GM12878 (cell line): ENCODE data around the gene SDS. TPM values are rescaled to one million over a fixed set of nuclear protein-coding genes. Genes with fewer than 3 reads are reported as not detected.

Experiments
- ATAC-seq: fragments of 200-7000 bp; cut with Tn5 transposase; 3 replicates; pipeline ENCODE4 v1.9.1; 2020; ENCODE audit warnings: mild to moderate bottlenecking, moderate library complexity
- BruUV-seq: library from RNA; stranded (reverse); fragments of 400-500 nt; replicated peaks from 2 replicates; lab custom pipeline; 2021; lab: Mats Ljungman, UMichigan
- CTCF ChIA-PET: fragments of 300-600 bp; sonication (Branson Sonifier 250); formaldehyde crosslinking; extraction: SDS; loops from one replicate; lab custom pipeline; 2021; ENCODE audit warnings: inconsistent platforms; lab: Yijun Ruan, JAX
- POLR2A ChIA-PET: fragments of 350-600 bp; formaldehyde crosslinking; extraction: SDS; loops from one replicate; lab custom pipeline; 2021; ENCODE audit warnings: inconsistent platforms; lab: Charles Lee
- RAD21 ChIA-PET: fragments of 300-600 bp; sonication (Branson Sonifier 250); formaldehyde crosslinking; loops from one replicate; lab custom pipeline; 2023; ENCODE audit warnings: antibody characterized with exemption; ENCODE audit not compliant: unreplicated experiment; lab: Charles Lee
- SMC1A ChIA-PET: fragments of 300-600 bp; sonication (Branson Sonifier 250); formaldehyde crosslinking; loops from one replicate; lab custom pipeline; 2023; ENCODE audit not compliant: unreplicated experiment, uncharacterized antibody; lab: Charles Lee
- DNase-seq: peaks from one replicate; pipeline ENCODE4 v3.0.0-alpha.2; 2011; ENCODE audit warnings: low read depth, low spot score
- FAIRE-seq: peaks from 3 replicates; lab custom pipeline; 2011; peaks lifted over from hg19 to GRCh38; lab: Jason Lieb, UNC
- H2AFZ ChIP-seq: 2 replicates; pipeline ENCODE4 v1.6.0; 2011; ENCODE audit warnings: low read depth, low read length, control low read depth; ENCODE audit not compliant: control insufficient read depth
- H3K27ac ChIP-seq: 2 replicates; pipeline ENCODE4 v1.5.1; 2011; ENCODE audit warnings: control low read depth; ENCODE audit not compliant: control insufficient read depth, insufficient read depth
- H3K27me3 ChIP-seq, 2 experiments: replicated peaks in 1 of 2; 2 replicates each; pipeline versions ENCODE4 v1.6.0 to v1.6.1; 2011; ENCODE audit warnings: low read length in 1 of 2; ENCODE audit not compliant: control insufficient read depth in 2 of 2, insufficient read depth in 2 of 2
- H3K36me3 ChIP-seq, 2 experiments: 2 replicates each; pipeline ENCODE4 v1.5.1; 2011; ENCODE audit warnings: low read length in 1 of 2; ENCODE audit not compliant: control insufficient read depth in 2 of 2, insufficient read depth in 2 of 2
- H3K4me1 ChIP-seq: 2 replicates; pipeline ENCODE4 v1.6.1; 2011; ENCODE audit warnings: mild to moderate bottlenecking, low read length, moderate library complexity, mixed read lengths; ENCODE audit not compliant: control insufficient read depth, insufficient read depth
- H3K4me2 ChIP-seq: 2 replicates; pipeline ENCODE4 v1.6.0; 2011; ENCODE audit warnings: control low read depth; ENCODE audit not compliant: control insufficient read depth, insufficient read depth
- H3K4me3 ChIP-seq: fragments of 200-600 bp; sonication (generic); 2 replicates; pipeline ENCODE4 v1.5.1; 2016
- H3K79me2 ChIP-seq: 2 replicates; pipeline ENCODE4 v1.6.0; 2011; ENCODE audit warnings: low read length; ENCODE audit not compliant: control insufficient read depth, insufficient read depth
- H3K9ac ChIP-seq: 2 replicates; pipeline ENCODE4 v1.8.0; 2011; ENCODE audit warnings: low read length, control low read depth, mixed read lengths; ENCODE audit not compliant: control insufficient read depth, insufficient read depth
- H3K9me3 ChIP-seq: replicated peaks from 3 replicates; pipeline ENCODE4 v1.5.1; 2011; ENCODE audit warnings: mild to moderate bottlenecking, low read length; ENCODE audit not compliant: control insufficient read depth, insufficient read depth
- H4K20me1 ChIP-seq: 2 replicates; pipeline ENCODE4 v1.6.0; 2011; ENCODE audit not compliant: control insufficient read depth, insufficient read depth
- MTA2 ChIP-seq: fragments of 450-650 bp; IDR thresholded peaks from 2 replicates; pipeline ENCODE4 v1.6.1; 2016; ENCODE audit warnings: low read depth, mild to moderate bottlenecking, moderate library complexity
- NFYA ChIP-seq: IDR thresholded peaks from 2 replicates; pipeline ENCODE4 v1.6.1; 2011; ENCODE audit warnings: low read depth, mild to moderate bottlenecking, low read length, improper control_type of control experiment, borderline replicate concordance
- NFYB ChIP-seq: IDR thresholded peaks from 2 replicates; pipeline ENCODE4 v1.6.1; 2011; ENCODE audit warnings: low read depth, mild to moderate bottlenecking, low read length, improper control_type of control experiment, moderate library complexity; ENCODE audit not compliant: insufficient read depth
- PAX5 ChIP-seq: IDR thresholded peaks from 2 replicates; pipeline ENCODE4 v1.6.1; 2011; ENCODE audit warnings: low read depth, low read length, borderline replicate concordance
- PML ChIP-seq: IDR thresholded peaks from 2 replicates; pipeline ENCODE4 v1.6.1; 2012; ENCODE audit warnings: low read length, inconsistent platforms
- RAD51 ChIP-seq: fragments of 450-650 bp; IDR thresholded peaks from 2 replicates; pipeline ENCODE4 v1.6.1; 2016; ENCODE audit warnings: moderate library complexity, mild to moderate bottlenecking, inconsistent platforms
- WGBS: methylation state at CpG from one replicate; pipeline ENCODE4 v1.1.6; 2016; ENCODE audit warnings: low lambda C conversion rate; ENCODE audit not compliant: insufficient replicate concordance, insufficient coverage; ENCODE audit errors: missing lambda C conversion rate; 5-methylcytosine and 5-hydroxymethylcytosine counted together
- in situ Hi-C: fragments of 300-500 bp; cut with MboI; formaldehyde crosslinking; loops from 9 replicates; pipeline ENCODE4 v1.14.3; 2018; ENCODE audit warnings: mixed read lengths
- intact Hi-C: fragments of 100-400 bp; cut with micrococcal nuclease; formaldehyde crosslinking; loops from one replicate; pipeline ENCODE4 v1.14.2; 2022; ENCODE audit not compliant: unreplicated experiment
- polyA plus RNA-seq, 11 experiments: library from polyadenylated mRNA; depleted of rRNA in 4 of 11; unstranded in 6 of 11; stranded (reverse) in 5 of 11; fragments of >200 nt; fragmentation: Nextera tagmentation in 4 of 11; fragmentation: Illumina TruSeq in 1 of 11; extraction: Ambion mirVana in 4 of 11; extraction: Trizol in 1 of 11; gene quantifications; 1 replicate in 1 of 11; 2 replicates in 10 of 11; pipeline versions ENCODE4 v1.2.1 to v1.2.3, GENCODE V29; 2011 to 2016; ENCODE audit warnings: inconsistent platforms in 2 of 11, missing spikeins in 2 of 11, low read depth in 1 of 11
- total RNA-seq, 4 experiments: library from RNA; depleted of rRNA in 3 of 4; stranded (reverse); fragments of >200 nt in 3 of 4; fragmentation: Illumina TruSeq in 1 of 4; extraction: Trizol in 1 of 4; gene quantifications; 2 replicates each; pipeline versions ENCODE4 v1.2.1 to v1.2.3, GENCODE V29; 2013 to 2021
- TF ChIP-seq, protein P1 (sequence below): fragments of 450-650 bp; conservative IDR thresholded peaks from 2 replicates; pipeline ENCODE4 v1.6.1; 2017; ENCODE audit warnings: mild to moderate bottlenecking, moderate library complexity
- TF ChIP-seq, protein P2 (sequence below): fragments of 150-350 bp; IDR thresholded peaks from 2 replicates; pipeline ENCODE4 v1.6.1; 2014; ENCODE audit warnings: mild to moderate bottlenecking, low read depth, low read length
- TF ChIP-seq, protein P3 (sequence below): IDR thresholded peaks from 2 replicates; pipeline ENCODE4 v1.6.1; 2011; ENCODE audit warnings: low read depth, low read length, improper control_type of control experiment, borderline replicate concordance
- TF ChIP-seq, protein P4 (sequence below): IDR thresholded peaks from 2 replicates; pipeline ENCODE4 v1.6.1; 2012; ENCODE audit warnings: low read depth, low read length, improper control_type of control experiment

The SDS gene
- total and polyA plus RNA-seq, 10 of the 15 experiments (the other 5 are each of a cell fraction or from before 2014, with no cell fraction given), result 0.18 TPM; not detected in 9

DNA sequence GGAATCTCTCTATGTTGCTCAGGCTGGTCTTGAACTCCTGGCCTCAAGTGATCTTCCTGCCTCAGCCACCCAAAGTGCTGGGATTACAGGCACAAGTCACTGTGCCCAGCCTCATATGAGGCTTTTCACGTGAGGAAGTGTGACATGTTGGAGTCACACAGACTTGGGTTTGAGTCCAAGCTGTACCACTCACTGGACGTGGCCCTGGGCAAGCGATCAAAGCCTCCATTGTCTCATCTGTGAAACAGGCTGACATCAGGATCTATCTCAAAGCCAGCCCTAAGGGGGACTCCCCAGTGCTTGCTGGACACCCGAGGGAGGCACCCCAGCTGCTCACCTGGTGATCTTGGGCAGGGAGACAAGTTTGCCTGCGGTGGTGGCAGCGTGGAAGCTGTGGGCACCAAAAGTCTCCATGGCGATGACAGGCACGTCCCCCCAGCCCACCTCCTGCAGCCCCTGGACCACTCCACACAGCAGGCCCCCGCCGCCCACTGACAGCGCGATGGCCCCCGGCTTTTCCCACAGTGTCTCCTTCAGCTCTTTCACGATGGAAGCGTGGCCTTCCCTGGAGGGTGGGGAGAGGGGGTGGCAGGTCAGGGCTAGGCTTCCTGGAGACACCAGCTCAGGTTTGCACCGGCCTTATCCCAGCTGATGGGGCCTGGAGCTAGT, 6.7 kb downstream of the SDS start:
- H3K27me3 ChIP-seq, result no peaks in the 10 kb centered on the region
- no peak overlapping the region for H3K9ac ChIP-seq
- intact Hi-C loops (no loop called here), in situ Hi-C loops (no loop called here)
- ChIA-PET RAD21 (interaction anchor here (0.8 kb wide), 1 partner anchor 38 kb away, joined by 3 read pairs; the partner anchor contains the start of gene PLBD2), POLR2A (no interaction called here), SMC1A (no interaction called here), CTCF (no interaction called here)
- no peak overlapping the region for H3K4me2 ChIP-seq
- H3K9me3 ChIP-seq, result no peaks in the 10 kb centered on the region
- no peak overlapping the region for H2AFZ ChIP-seq
- no peaks in the 10 kb centered on the region for H3K36me3 ChIP-seq
- TF ChIP-seq, protein P1, sequence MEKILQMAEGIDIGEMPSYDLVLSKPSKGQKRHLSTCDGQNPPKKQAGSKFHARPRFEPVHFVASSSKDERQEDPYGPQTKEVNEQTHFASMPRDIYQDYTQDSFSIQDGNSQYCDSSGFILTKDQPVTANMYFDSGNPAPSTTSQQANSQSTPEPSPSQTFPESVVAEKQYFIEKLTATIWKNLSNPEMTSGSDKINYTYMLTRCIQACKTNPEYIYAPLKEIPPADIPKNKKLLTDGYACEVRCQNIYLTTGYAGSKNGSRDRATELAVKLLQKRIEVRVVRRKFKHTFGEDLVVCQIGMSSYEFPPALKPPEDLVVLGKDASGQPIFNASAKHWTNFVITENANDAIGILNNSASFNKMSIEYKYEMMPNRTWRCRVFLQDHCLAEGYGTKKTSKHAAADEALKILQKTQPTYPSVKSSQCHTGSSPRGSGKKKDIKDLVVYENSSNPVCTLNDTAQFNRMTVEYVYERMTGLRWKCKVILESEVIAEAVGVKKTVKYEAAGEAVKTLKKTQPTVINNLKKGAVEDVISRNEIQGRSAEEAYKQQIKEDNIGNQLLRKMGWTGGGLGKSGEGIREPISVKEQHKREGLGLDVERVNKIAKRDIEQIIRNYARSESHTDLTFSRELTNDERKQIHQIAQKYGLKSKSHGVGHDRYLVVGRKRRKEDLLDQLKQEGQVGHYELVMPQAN, result no peak
- TF ChIP-seq, protein P2, sequence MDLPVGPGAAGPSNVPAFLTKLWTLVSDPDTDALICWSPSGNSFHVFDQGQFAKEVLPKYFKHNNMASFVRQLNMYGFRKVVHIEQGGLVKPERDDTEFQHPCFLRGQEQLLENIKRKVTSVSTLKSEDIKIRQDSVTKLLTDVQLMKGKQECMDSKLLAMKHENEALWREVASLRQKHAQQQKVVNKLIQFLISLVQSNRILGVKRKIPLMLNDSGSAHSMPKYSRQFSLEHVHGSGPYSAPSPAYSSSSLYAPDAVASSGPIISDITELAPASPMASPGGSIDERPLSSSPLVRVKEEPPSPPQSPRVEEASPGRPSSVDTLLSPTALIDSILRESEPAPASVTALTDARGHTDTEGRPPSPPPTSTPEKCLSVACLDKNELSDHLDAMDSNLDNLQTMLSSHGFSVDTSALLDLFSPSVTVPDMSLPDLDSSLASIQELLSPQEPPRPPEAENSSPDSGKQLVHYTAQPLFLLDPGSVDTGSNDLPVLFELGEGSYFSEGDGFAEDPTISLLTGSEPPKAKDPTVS, result no peak
- TF ChIP-seq, protein P3, sequence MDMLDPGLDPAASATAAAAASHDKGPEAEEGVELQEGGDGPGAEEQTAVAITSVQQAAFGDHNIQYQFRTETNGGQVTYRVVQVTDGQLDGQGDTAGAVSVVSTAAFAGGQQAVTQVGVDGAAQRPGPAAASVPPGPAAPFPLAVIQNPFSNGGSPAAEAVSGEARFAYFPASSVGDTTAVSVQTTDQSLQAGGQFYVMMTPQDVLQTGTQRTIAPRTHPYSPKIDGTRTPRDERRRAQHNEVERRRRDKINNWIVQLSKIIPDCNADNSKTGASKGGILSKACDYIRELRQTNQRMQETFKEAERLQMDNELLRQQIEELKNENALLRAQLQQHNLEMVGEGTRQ, result no peak
- no peak for TF ChIP-seq NFYB
- no peak for TF ChIP-seq RAD51
- TF ChIP-seq PAX5, result no peak
- TF ChIP-seq, protein P4, sequence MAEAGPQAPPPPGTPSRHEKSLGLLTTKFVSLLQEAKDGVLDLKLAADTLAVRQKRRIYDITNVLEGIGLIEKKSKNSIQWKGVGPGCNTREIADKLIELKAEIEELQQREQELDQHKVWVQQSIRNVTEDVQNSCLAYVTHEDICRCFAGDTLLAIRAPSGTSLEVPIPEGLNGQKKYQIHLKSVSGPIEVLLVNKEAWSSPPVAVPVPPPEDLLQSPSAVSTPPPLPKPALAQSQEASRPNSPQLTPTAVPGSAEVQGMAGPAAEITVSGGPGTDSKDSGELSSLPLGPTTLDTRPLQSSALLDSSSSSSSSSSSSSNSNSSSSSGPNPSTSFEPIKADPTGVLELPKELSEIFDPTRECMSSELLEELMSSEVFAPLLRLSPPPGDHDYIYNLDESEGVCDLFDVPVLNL, result no peak
- TF ChIP-seq PML, result no peak
- TF ChIP-seq MTA2, result no peak
- no peak for TF ChIP-seq NFYA
- BruUV-seq, result no TSS peak
- H4K20me1 ChIP-seq, result no peaks in the 10 kb centered on the region
- no peak overlapping the region for H3K27ac ChIP-seq
- no peak for DNase-seq
- peak; percentile 32 for ATAC-seq
- no peak for FAIRE-seq
- H3K79me2 ChIP-seq, result no peaks in the 10 kb centered on the region
- no peak overlapping the region for H3K4me3 ChIP-seq
- no peaks in the 10 kb centered on the region; the same call in 1 of the 2 replicates for H3K4me1 ChIP-seq
- WGBS, result 39% methylated on average over 13 of the region's 16 CpGs
